ENCODE measurements around the gene ADAMTS17.

- TF ChIP-seq CTCF (conservative IDR thresholded peaks at IDR 0.05; ENCODE audit: low read depth, low read length) = no peak
- no peak for TF ChIP-seq EZH2 (IDR thresholded peaks at IDR 0.05; ENCODE audit: borderline replicate concordance, low read depth, low read length, poor library complexity, severe bottlenecking)
Observed at GRCh38 chr15:100202309-100202960, 139.3 kb downstream of the ADAMTS17 start.
